H9 (cell line): ENCODE data around the gene GPAT2. TPM values are rescaled to one million over a fixed set of nuclear protein-coding genes. Genes with fewer than 3 reads are reported as not detected.
"Not testable (repeated sequence)": the region's sequence is repeated elsewhere in the genome, so short reads cannot be mapped to it uniquely, and the experiment has no call there.

Source experiments
- DNase-seq: peaks from one replicate; pipeline ENCODE4 v3.0.0-alpha.2; 2017
- H2AFZ ChIP-seq: one replicate; pipeline ENCODE4 v1.6.1; 2013; ENCODE audit warnings: mild to moderate bottlenecking, low read length, control low read depth, moderate library complexity
- H2AK5ac ChIP-seq: 2 replicates; pipeline ENCODE4 v1.6.1; 2013; ENCODE audit warnings: low read length, control low read depth, mixed read lengths; ENCODE audit not compliant: insufficient read length
- H2BK120ac ChIP-seq: one replicate; pipeline ENCODE4 v1.6.1; 2013; ENCODE audit warnings: low read depth, mild to moderate bottlenecking, low read length, control low read depth, inconsistent platforms; ENCODE audit not compliant: poor library complexity, severe bottlenecking
- H2BK12ac ChIP-seq: 2 replicates; pipeline ENCODE4 v1.6.1; 2013; ENCODE audit warnings: low read length, control low read depth, mixed read lengths, low read depth; ENCODE audit not compliant: insufficient read length
- H2BK15ac ChIP-seq: 2 replicates; pipeline ENCODE4 v1.6.1; 2013; ENCODE audit warnings: low read depth, low read length, control low read depth
- H2BK20ac ChIP-seq: one replicate; pipeline ENCODE4 v1.6.1; 2013; ENCODE audit warnings: low read depth, mild to moderate bottlenecking, low read length, control low read depth, inconsistent platforms; ENCODE audit not compliant: poor library complexity, severe bottlenecking
- H2BK5ac ChIP-seq: 2 replicates; pipeline ENCODE4 v1.6.1; 2013; ENCODE audit warnings: low read length, control low read depth, mixed read lengths; ENCODE audit not compliant: insufficient read length
- H3K14ac ChIP-seq: 2 replicates; pipeline ENCODE4 v1.6.1; 2013; ENCODE audit warnings: low read length, control low read depth; ENCODE audit not compliant: insufficient read depth
- H3K18ac ChIP-seq: 2 replicates; pipeline ENCODE4 v1.6.1; 2013; ENCODE audit warnings: low read depth, mild to moderate bottlenecking, mixed read lengths, low read length, control low read depth; ENCODE audit not compliant: insufficient read length
- H3K23ac ChIP-seq: 2 replicates; pipeline ENCODE4 v1.6.1; 2013; ENCODE audit warnings: low read length, control low read depth, mixed read lengths, low read depth; ENCODE audit not compliant: insufficient read length
- H3K23me2 ChIP-seq: 2 replicates; pipeline ENCODE4 v1.6.1; 2013; ENCODE audit warnings: low read depth, mild to moderate bottlenecking, mixed read lengths, low read length, control low read depth; ENCODE audit not compliant: insufficient read length, poor library complexity, severe bottlenecking
- H3K27ac ChIP-seq: 2 replicates; pipeline ENCODE4 v1.5.1; 2013; ENCODE audit warnings: low read length, control low read depth, mixed read lengths, low read depth; ENCODE audit not compliant: insufficient read length
- H3K27me3 ChIP-seq: 2 replicates; pipeline ENCODE4 v1.6.1; 2013; ENCODE audit warnings: low read length, control low read depth, inconsistent platforms; ENCODE audit not compliant: insufficient read depth
- H3K4ac ChIP-seq: 2 replicates; pipeline ENCODE4 v1.6.1; 2013; ENCODE audit warnings: low read depth, mild to moderate bottlenecking, control low read depth, inconsistent platforms, low read length, moderate library complexity
- H3K4me1 ChIP-seq: 2 replicates; pipeline ENCODE4 v1.6.1; 2013; ENCODE audit warnings: low read length, control low read depth, inconsistent platforms; ENCODE audit not compliant: insufficient read depth
- H3K4me2 ChIP-seq: 2 replicates; pipeline ENCODE4 v1.6.1; 2013; ENCODE audit warnings: low read length, control low read depth, mixed read lengths; ENCODE audit not compliant: insufficient read length, insufficient read depth
- H3K56ac ChIP-seq: 2 replicates; pipeline ENCODE4 v1.6.1; 2013; ENCODE audit warnings: low read depth, mild to moderate bottlenecking, mixed read lengths, low read length, control low read depth; ENCODE audit not compliant: insufficient read length
- H3K79me1 ChIP-seq: 2 replicates; pipeline ENCODE4 v1.6.1; 2013; ENCODE audit warnings: low read depth, mild to moderate bottlenecking, moderate library complexity, low read length, control low read depth, inconsistent platforms; ENCODE audit not compliant: insufficient read depth, poor library complexity, severe bottlenecking
- H3K79me2 ChIP-seq: 2 replicates; pipeline ENCODE4 v1.6.1; 2013; ENCODE audit warnings: low read length, control low read depth, inconsistent platforms; ENCODE audit not compliant: insufficient read depth
- H3K9ac ChIP-seq: 2 replicates; pipeline ENCODE4 v1.6.1; 2013; ENCODE audit warnings: low read length, control low read depth, mixed read lengths; ENCODE audit not compliant: insufficient read length; ENCODE audit errors: extremely low read depth
- H3K9me3 ChIP-seq: one replicate; pipeline ENCODE4 v1.6.1; 2013; ENCODE audit warnings: low read depth, low read length, inconsistent platforms; ENCODE audit not compliant: control insufficient read depth
- H3T11ph ChIP-seq: one replicate; pipeline ENCODE4 v1.6.1; 2013; ENCODE audit warnings: mild to moderate bottlenecking, low read length, control low read depth, inconsistent platforms
- H4K20me1 ChIP-seq: one replicate; pipeline ENCODE4 v1.6.1; 2013; ENCODE audit not compliant: control insufficient read depth, insufficient read length, insufficient read depth
- H4K5ac ChIP-seq: 2 replicates; pipeline ENCODE4 v1.6.1; 2013; ENCODE audit warnings: low read depth, mild to moderate bottlenecking, mixed read lengths, low read length, control low read depth; ENCODE audit not compliant: insufficient read length
- H4K8ac ChIP-seq: replicated peaks from 2 replicates; pipeline ENCODE4 v1.6.1; 2013; ENCODE audit warnings: low read length, control low read depth, mixed read lengths, low read depth; ENCODE audit not compliant: insufficient read length
- H4K91ac ChIP-seq: 2 replicates; pipeline ENCODE4 v1.6.1; 2013; ENCODE audit warnings: low read depth, mild to moderate bottlenecking, moderate library complexity, mixed read lengths, low read length, control low read depth; ENCODE audit not compliant: insufficient read length
- H3K27ac Mint-ChIP-seq, 3 experiments: 2 replicates in 2 of 3; 3 replicates in 1 of 3; pipeline ENCODE4 v1.8.0; 2020 to 2021; ENCODE audit warnings: mixed read lengths in 3 of 3, mild to moderate bottlenecking in 1 of 3, moderate library complexity in 1 of 3
- H3K27me3 Mint-ChIP-seq: 2 replicates; pipeline ENCODE4 v1.8.0; 2021; ENCODE audit warnings: low read depth, mild to moderate bottlenecking, moderate library complexity, mixed read lengths
- H3K36me3 Mint-ChIP-seq, 3 experiments: 2 replicates in 2 of 3; 3 replicates in 1 of 3; pipeline ENCODE4 v1.8.0; 2020 to 2021; ENCODE audit warnings: low read depth in 3 of 3, mixed read lengths in 3 of 3; ENCODE audit not compliant: insufficient read depth in 1 of 3
- H3K4me1 Mint-ChIP-seq, 2 experiments: 2 replicates each; pipeline ENCODE4 v1.8.0; 2020; ENCODE audit warnings: mixed read lengths in 2 of 2
- H3K4me3 Mint-ChIP-seq, 2 experiments: 2 replicates in 1 of 2; 3 replicates in 1 of 2; pipeline ENCODE4 v1.8.0; 2020 to 2021; ENCODE audit warnings: mild to moderate bottlenecking in 2 of 2, mixed read lengths in 2 of 2, moderate library complexity in 1 of 2
- H3K9me3 Mint-ChIP-seq, 2 experiments: 2 replicates in 1 of 2; 3 replicates in 1 of 2; pipeline ENCODE4 v1.8.0; 2020; ENCODE audit warnings: mild to moderate bottlenecking in 2 of 2, mixed read lengths in 2 of 2, moderate library complexity in 1 of 2
- WGBS: extraction: QIAGEN DNeasy Blood & Tissue Kit; methylation state at CpG from one replicate; pipeline ENCODE4 v1.1.7; 2013; ENCODE audit warnings: missing lambda C conversion rate, low lambda C conversion rate, mixed read lengths; ENCODE audit not compliant: insufficient read length; ENCODE audit errors: extremely low coverage; 5-methylcytosine and 5-hydroxymethylcytosine counted together
- total RNA-seq: library from RNA; stranded (reverse); gene quantifications from 2 replicates; pipeline ENCODE4 v1.2.1, GENCODE V29; 2021

The GPAT2 gene
- total RNA-seq, 1 experiment from 2014 or later, result 0.17 TPM

- H4K91ac ChIP-seq, H2BK120ac ChIP-seq, H4K8ac ChIP-seq, H3T11ph ChIP-seq, H3K4me2 ChIP-seq, H3K79me1 ChIP-seq, H2BK20ac ChIP-seq, H3K4me3 Mint-ChIP-seq, H3K27me3 ChIP-seq, H3K9me3 Mint-ChIP-seq, H3K4me1 ChIP-seq, H2BK5ac ChIP-seq, H3K4me1 Mint-ChIP-seq, H3K27ac Mint-ChIP-seq, H3K18ac ChIP-seq, H2AFZ ChIP-seq, H3K9ac ChIP-seq, H3K79me2 ChIP-seq, H2BK15ac ChIP-seq, H3K36me3 Mint-ChIP-seq, H3K9me3 ChIP-seq, H3K4ac ChIP-seq, H2AK5ac ChIP-seq, H2BK12ac ChIP-seq, H3K14ac ChIP-seq, H3K27ac ChIP-seq, H3K27me3 Mint-ChIP-seq, H4K5ac ChIP-seq, H3K56ac ChIP-seq, DNase-seq, H4K20me1 ChIP-seq, H3K23me2 ChIP-seq, H3K23ac ChIP-seq: not testable (repeated sequence)
- WGBS, result no CpG with 5 or more reads among the region's 9 CpGs
These were observed 27.2 kb upstream of the GPAT2 start for GRCh38 chr2:96061901-96062300.

GRCh38 chr2:96061197-96061817 lies 26.6 kb upstream of the GPAT2 start:
- H3K4me3 Mint-ChIP-seq, H3K23me2 ChIP-seq, H4K91ac ChIP-seq, H2BK12ac ChIP-seq, H3K27me3 ChIP-seq, DNase-seq, H3K27ac ChIP-seq, H2BK20ac ChIP-seq, H3K9me3 Mint-ChIP-seq, H3K9me3 ChIP-seq, H3K23ac ChIP-seq, H3K18ac ChIP-seq, H3K9ac ChIP-seq, H3K4ac ChIP-seq, H2BK5ac ChIP-seq, H3K27ac Mint-ChIP-seq, H3K36me3 Mint-ChIP-seq, H2AK5ac ChIP-seq, H3K4me2 ChIP-seq, H3K56ac ChIP-seq, H4K8ac ChIP-seq, H4K5ac ChIP-seq, H2BK15ac ChIP-seq, H3K4me1 ChIP-seq, H3K4me1 Mint-ChIP-seq, H3K14ac ChIP-seq, H4K20me1 ChIP-seq, H3K79me1 ChIP-seq, H3T11ph ChIP-seq, H3K27me3 Mint-ChIP-seq, H2AFZ ChIP-seq, H2BK120ac ChIP-seq, H3K79me2 ChIP-seq: not testable (repeated sequence)
- WGBS, result no CpG with 5 or more reads among the region's 8 CpGs
